Naive thymus-derived CD8-positive, alpha-beta T cell (primary cell): ENCODE results near the gene FBXL20. TPM values are rescaled to one million over a fixed set of nuclear protein-coding genes. Genes with fewer than 3 reads are reported as not detected.
A peak's percentile ranks its signal among the peaks of the same experiment; 100 is the strongest.

Experiments used
- ATAC-seq, 2 donors: fragments of 150-1000 bp; cut with Tn5 transposase in 1 of 2; sonication (Bioruptor Pico), chemical (Tn5 transposase) in 1 of 2; 1 replicate in 1 of 2; 2 replicates in 1 of 2; pipeline ENCODE4 v1.10.0; 2021; ENCODE audit warnings: mild to moderate bottlenecking in 2 of 2, moderate library complexity in 2 of 2
- POLR2A ChIA-PET: fragments of 350-600 bp; sonication (Branson Sonifier 250); formaldehyde crosslinking; loops from one replicate; lab custom pipeline; 2021; ENCODE audit warnings: antibody characterized with exemption; lab: Charles Lee
- DNase-seq, 10 donors: peaks; one replicate each; pipeline versions ENCODE4 v3.0.0 to v3.0.0-alpha.2; 2020 to 2022
- H3K27ac Mint-ChIP-seq, 10 donors: one replicate each; pipeline ENCODE4 v1.8.0; 2020 to 2022; ENCODE audit warnings: mild to moderate bottlenecking in 10 of 10, mixed read lengths in 10 of 10, moderate library complexity in 4 of 10, inconsistent platforms in 1 of 10
- H3K27me3 Mint-ChIP-seq, 5 donors: one replicate each; pipeline ENCODE4 v1.8.0; 2021 to 2022; ENCODE audit warnings: mixed read lengths in 5 of 5
- H3K36me3 Mint-ChIP-seq, 3 donors: one replicate each; pipeline ENCODE4 v1.8.0; 2020 to 2022; ENCODE audit warnings: mixed read lengths in 3 of 3, mild to moderate bottlenecking in 2 of 3, inconsistent platforms in 1 of 3
- H3K4me1 Mint-ChIP-seq, 4 donors: one replicate each; pipeline ENCODE4 v1.8.0; 2021 to 2022; ENCODE audit warnings: mixed read lengths in 4 of 4
- H3K4me3 Mint-ChIP-seq, 10 donors: one replicate each; pipeline ENCODE4 v1.8.0; 2020 to 2022; ENCODE audit warnings: mild to moderate bottlenecking in 10 of 10, mixed read lengths in 10 of 10, moderate library complexity in 6 of 10, inconsistent platforms in 1 of 10
- H3K9me3 Mint-ChIP-seq, 9 donors: one replicate each; pipeline ENCODE4 v1.8.0; 2020 to 2022; ENCODE audit warnings: mixed read lengths in 9 of 9, mild to moderate bottlenecking in 3 of 9, inconsistent platforms in 1 of 9, moderate library complexity in 1 of 9
- polyA plus RNA-seq, 3 donors: library from polyadenylated mRNA; unstranded; fragments of 300-500 nt; fragmentation: Illumina TruSeq; gene quantifications; one replicate each; pipeline ENCODE4 v1.2.3, GENCODE V29; 2021
- total RNA-seq, 8 experiments: library from RNA in 2 of 8; stranded (reverse) in 2 of 8; gene quantifications; one replicate each; pipeline ENCODE4 v1.2.3 and lab custom pipeline; 2021 to 2026

The FBXL20 gene
- total and polyA plus RNA-seq, 5 experiments from 2014 or later, result 2.6 to 34.3 (median 3.4) TPM

GRCh38 chr17:39405436-39405835 lies 4.0 kb upstream of the FBXL20 start:
- Mint-ChIP-seq H3K4me3 (no peak overlapping the region), H3K4me1 (peaks cover 6 to 23% (median 10%) of the 10 kb centered on the region in 4 donors), H3K9me3 (no peaks in the 10 kb centered on the region), H3K27ac (no peak overlapping the region), H3K27me3 (peaks cover 0 to 1% (median 0%) of the 10 kb centered on the region in 5 donors), H3K36me3 (peaks cover 7 to 45% (median 11%) of the 10 kb centered on the region in 3 donors)
- ATAC-seq (no peak), DNase-seq (no peak)
- POLR2A ChIA-PET, result no interaction called here

- no peaks in the 10 kb centered on the region for H3K9me3 Mint-ChIP-seq
- H3K27ac Mint-ChIP-seq, result peak overlapping the region in 4 of 10 donors; percentile 14 to 73 (median 40)
- H3K27me3 Mint-ChIP-seq, result peaks cover 0 to 1% (median 0%) of the 10 kb centered on the region in 5 donors
- peaks cover 10 to 29% (median 15%) of the 10 kb centered on the region in 4 donors for H3K4me1 Mint-ChIP-seq
- H3K36me3 Mint-ChIP-seq, result peaks cover under 1 to 38% (median 5%) of the 10 kb centered on the region in 3 donors
- peak overlapping the region in 2 of 10 donors; percentile 40 to 59 for H3K4me3 Mint-ChIP-seq
- POLR2A ChIA-PET, result no interaction called here
- DNase-seq (no peak), ATAC-seq (no peak)
These were observed 3.3 kb upstream of the FBXL20 start for GRCh38 chr17:39404542-39405378.

GRCh38 chr17:39402890-39403605 lies 1.6 kb upstream of the FBXL20 start:
- H3K36me3 Mint-ChIP-seq, result peaks cover 0 to 21% (median 0%) of the 10 kb centered on the region in 3 donors
- ATAC-seq, result no peak
- DNase-seq, result no peak
- H3K27ac Mint-ChIP-seq, result peak overlapping the region in 9 of 10 donors; percentile 60 to 96 (median 86)
- POLR2A ChIA-PET, result interaction anchor here (0.6 to 3.6 kb wide), 6 partner anchors 11 to 62 kb away, joined by 3 to 27 read pairs (median 4); partner anchors contain the start of genes CDK12 and MED1
- H3K9me3 Mint-ChIP-seq, result no peaks in the 10 kb centered on the region
- H3K4me3 Mint-ChIP-seq, result peak overlapping the region; percentile 67 to 99 (median 94)
- H3K27me3 Mint-ChIP-seq, result peaks cover 0 to 1% (median 0%) of the 10 kb centered on the region in 5 donors
- peaks cover 7 to 41% (median 25%) of the 10 kb centered on the region in 4 donors for H3K4me1 Mint-ChIP-seq

GRCh38 chr17:39402244-39402889 lies 941 bp upstream of the FBXL20 start:
- POLR2A ChIA-PET, result interaction anchor here (0.8 to 3.6 kb wide), 5 partner anchors 12 to 59 kb away, joined by 3 to 27 read pairs (median 4); partner anchors contain the start of genes CDK12 and MED1
- H3K4me3 Mint-ChIP-seq, result peak overlapping the region; percentile 94 to 99 (median 96)

GRCh38 chr17:39400547-39401411 lies 647 bp downstream of the FBXL20 start:
- DNase-seq, result peak in 4 of 10 donors; percentile 2 to 28 (median 13)

More at GRCh38 chr17:39402244-39402889, 941 bp upstream of the FBXL20 start:
- peaks cover 0 to 1% (median 0%) of the 10 kb centered on the region in 5 donors for H3K27me3 Mint-ChIP-seq
- peaks cover 0 to 14% (median 0%) of the 10 kb centered on the region in 3 donors for H3K36me3 Mint-ChIP-seq
- H3K27ac Mint-ChIP-seq, result peak overlapping the region; percentile 94 to 99 (median 96)
- H3K4me1 Mint-ChIP-seq, result peaks cover 7 to 46% (median 27%) of the 10 kb centered on the region in 4 donors
- DNase-seq, result peak; percentile 63 to 89 (median 76)
- ATAC-seq, result peak; percentile 61 to 66
- H3K9me3 Mint-ChIP-seq, result no peaks in the 10 kb centered on the region

GRCh38 chr17:39399791-39400190 lies 1.6 kb downstream of the FBXL20 start:
- ATAC-seq, result no peak
- peak overlapping the region in 8 of 10 donors; percentile 90 to 98 (median 93) for H3K27ac Mint-ChIP-seq
- POLR2A ChIA-PET, result interaction anchor here (3.6 kb wide), 1 partner anchor 62 kb away, joined by 27 read pairs; the partner anchor contains the start of gene CDK12
- H3K4me1 Mint-ChIP-seq, result peaks cover 6 to 51% (median 39%) of the 10 kb centered on the region in 4 donors
- peaks cover 0 to 1% (median 0%) of the 10 kb centered on the region in 5 donors for H3K27me3 Mint-ChIP-seq
- H3K9me3 Mint-ChIP-seq, result no peaks in the 10 kb centered on the region
- peaks cover 0 to 4% (median 0%) of the 10 kb centered on the region in 3 donors for H3K36me3 Mint-ChIP-seq
- DNase-seq, result no peak
- H3K4me3 Mint-ChIP-seq, result peak overlapping the region; percentile 94 to 99 (median 96)

More at GRCh38 chr17:39400547-39401411, 647 bp downstream of the FBXL20 start:
- no peaks in the 10 kb centered on the region for H3K9me3 Mint-ChIP-seq
- H3K27ac Mint-ChIP-seq, result peak overlapping the region; percentile 90 to 98 (median 94)
- ATAC-seq, result peak; percentile 11 to 19
- POLR2A ChIA-PET, result interaction anchor here (0.6 to 3.6 kb wide), 6 partner anchors 8 to 831 kb away, joined by 3 to 27 read pairs (median 3); partner anchors contain the start of genes CDK12 and MED1
- H3K4me3 Mint-ChIP-seq, result peak overlapping the region; percentile 94 to 99 (median 96)
- peaks cover 0 to 1% (median 0%) of the 10 kb centered on the region in 5 donors for H3K27me3 Mint-ChIP-seq
- H3K36me3 Mint-ChIP-seq, result peaks cover 0 to 10% (median 0%) of the 10 kb centered on the region in 3 donors
- H3K4me1 Mint-ChIP-seq, result peaks cover 7 to 54% (median 36%) of the 10 kb centered on the region in 4 donors

GRCh38 chr17:39393736-39394135 lies 7.7 kb downstream of the FBXL20 start:
- Mint-ChIP-seq H3K27ac (peak overlapping the region in 1 of 10 donors; percentile 5), H3K27me3 (no peaks in the 10 kb centered on the region), H3K4me3 (no peak overlapping the region), H3K36me3 (peaks cover 0 to 9% (median 0%) of the 10 kb centered on the region in 3 donors), H3K9me3 (no peaks in the 10 kb centered on the region), H3K4me1 (peaks cover 3 to 41% (median 21%) of the 10 kb centered on the region in 4 donors)
- POLR2A ChIA-PET, result no interaction called here
- DNase-seq (no peak), ATAC-seq (no peak)

- Mint-ChIP-seq H3K36me3 (peaks cover 0 to 23% (median 0%) of the 10 kb centered on the region in 3 donors), H3K27me3 (no peaks in the 10 kb centered on the region), H3K4me1 (peaks cover 6 to 29% (median 10%) of the 10 kb centered on the region in 4 donors), H3K9me3 (no peaks in the 10 kb centered on the region), H3K4me3 (no peak overlapping the region), H3K27ac (peak overlapping the region in 1 of 10 donors; percentile 24)
- POLR2A ChIA-PET, result no interaction called here
- no peak for ATAC-seq
- no peak for DNase-seq
These were observed 10.0 kb downstream of the FBXL20 start for GRCh38 chr17:39391448-39391847.

GRCh38 chr17:39385040-39385439 lies 16.4 kb downstream of the FBXL20 start:
- H3K27ac Mint-ChIP-seq, result no peak overlapping the region
- no peaks in the 10 kb centered on the region for H3K27me3 Mint-ChIP-seq
- no peak overlapping the region for H3K4me3 Mint-ChIP-seq
- H3K4me1 Mint-ChIP-seq, result peaks cover 13 to 31% (median 17%) of the 10 kb centered on the region in 4 donors
- peaks cover 0 to 40% (median 0%) of the 10 kb centered on the region in 3 donors for H3K36me3 Mint-ChIP-seq
- POLR2A ChIA-PET, result no interaction called here
- ATAC-seq (no peak), DNase-seq (no peak)
- no peaks in the 10 kb centered on the region for H3K9me3 Mint-ChIP-seq

GRCh38 chr17:39380144-39380543 lies 21.3 kb downstream of the FBXL20 start:
- no peak for ATAC-seq
- Mint-ChIP-seq H3K9me3 (no peaks in the 10 kb centered on the region), H3K27ac (peak overlapping the region in 1 of 10 donors; percentile 36), H3K27me3 (no peaks in the 10 kb centered on the region), H3K36me3 (peaks cover 0 to 19% (median 0%) of the 10 kb centered on the region in 3 donors), H3K4me3 (no peak overlapping the region), H3K4me1 (peaks cover 17 to 39% (median 36%) of the 10 kb centered on the region in 4 donors)
- no peak for DNase-seq
- POLR2A ChIA-PET, result no interaction called here

- DNase-seq (no peak), ATAC-seq (no peak)
- Mint-ChIP-seq H3K4me1 (peaks cover 16 to 33% (median 28%) of the 10 kb centered on the region in 4 donors), H3K36me3 (peaks cover 0 to 17% (median 0%) of the 10 kb centered on the region in 3 donors), H3K4me3 (no peak overlapping the region), H3K27me3 (no peaks in the 10 kb centered on the region), H3K9me3 (no peaks in the 10 kb centered on the region), H3K27ac (peak overlapping the region in 2 of 10 donors; percentile 0 to 8)
- POLR2A ChIA-PET, result no interaction called here
These were observed 25.0 kb downstream of the FBXL20 start for GRCh38 chr17:39376434-39376833.
